Testis (tissue), 3 donors: Measurements from ENCODE around the gene SIRT5. TPM values are rescaled to one million over a fixed set of nuclear protein-coding genes. Genes with fewer than 3 reads are reported as not detected.

Experiments used
- DNase-seq: peaks from one replicate; pipeline ENCODE4 v3.0.0-alpha.2; 2019
- H3K27ac ChIP-seq, 2 donors: fragments of 200-600 bp; sonication (generic); one replicate each; pipeline ENCODE4 v1.5.1; 2019
- H3K27me3 ChIP-seq: fragments of 200-600 bp; sonication (generic); one replicate; pipeline ENCODE4 v1.5.1; 2019
- H3K36me3 ChIP-seq: fragments of 200-600 bp; sonication (generic); one replicate; pipeline ENCODE4 v1.5.1; 2017; ENCODE audit warnings: low read depth; ENCODE audit errors: missing control alignments
- H3K4me1 ChIP-seq: fragments of 200-600 bp; sonication (generic); one replicate; pipeline ENCODE4 v1.5.1; 2019
- H3K4me3 ChIP-seq, 2 donors: fragments of 200-600 bp; sonication (generic); one replicate each; pipeline ENCODE4 v1.5.1; 2017 to 2019
- H3K9me3 ChIP-seq: fragments of 200-600 bp; sonication (generic); one replicate; pipeline ENCODE4 v1.5.1; 2017
- POLR2A ChIP-seq: fragments of 450-650 bp; IDR thresholded peaks from one replicate; pipeline ENCODE4 v1.6.1; 2017; ENCODE audit warnings: antibody characterized with exemption, mild to moderate bottlenecking, moderate library complexity
- WGBS, 2 donors: methylation state at CpG; one replicate each; pipeline ENCODE4 v1.1.5; 2018; 5-methylcytosine and 5-hydroxymethylcytosine counted together
- intact Hi-C: fragments of 100-400 bp; cut with DNase I; formaldehyde crosslinking; loops from one replicate; pipeline ENCODE4 v1.15.1; 2023; ENCODE audit warnings: low total_unique reads
- polyA plus RNA-seq: library from polyadenylated mRNA; stranded (reverse); fragments of 350-450 nt; fragmentation: Illumina TruSeq; extraction: RNeasy Lipid Tissue Mini Kit (QIAGEN cat#74804); gene quantifications from one replicate; pipeline ENCODE4 v1.2.3, GENCODE V29; 2014; ENCODE audit warnings: low read depth, low replicate concordance; ENCODE audit not compliant: insufficient read depth
- total RNA-seq, 2 donors: library from RNA; depleted of rRNA; stranded (reverse); fragments of >200 nt; gene quantifications; one replicate each; pipeline ENCODE4 v1.2.3, GENCODE V29; 2016
- TF ChIP-seq, protein P1 (sequence below), 3 experiments: fragments of 450-650 bp in 2 of 3; fragments of 200-600 bp in 1 of 3; sonication (generic) in 1 of 3; IDR thresholded peaks; one replicate each; pipeline ENCODE4 v1.5.1; 2016 to 2019; ENCODE audit warnings: antibody characterized with exemption in 3 of 3, mild to moderate bottlenecking in 2 of 3, moderate library complexity in 1 of 3

SIRT5 gene
- total and polyA plus RNA-seq, 3 donors from 2014 or later: 11.2 to 22.1 (median 15.7) TPM

DNA sequence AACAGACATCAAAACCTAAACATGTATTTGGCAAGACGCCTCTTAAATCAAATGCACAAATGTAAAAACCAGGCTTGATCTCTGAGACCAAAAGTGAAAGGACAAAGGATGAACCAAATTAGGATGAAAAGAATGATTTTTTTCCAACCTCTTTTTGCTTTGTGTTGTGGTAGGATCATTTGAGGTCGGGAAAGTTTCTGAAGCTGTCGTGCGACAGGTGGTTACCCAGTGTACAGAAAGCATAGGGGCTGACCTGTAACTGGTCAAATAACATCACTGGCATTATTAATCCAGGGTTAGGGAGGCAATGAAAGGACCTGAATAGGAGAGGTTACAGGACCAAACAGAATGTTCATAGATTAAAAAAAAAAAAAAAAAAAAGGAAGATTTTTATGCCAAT, 22.7 kb downstream of the SIRT5 start:
- no peak for DNase-seq
- intact Hi-C loops: no loop called here
- H3K36me3 ChIP-seq: no peaks in the 10 kb centered on the region
- H3K9me3 ChIP-seq: no peaks in the 10 kb centered on the region
- no peak for TF ChIP-seq POLR2A
- TF ChIP-seq, protein P1, sequence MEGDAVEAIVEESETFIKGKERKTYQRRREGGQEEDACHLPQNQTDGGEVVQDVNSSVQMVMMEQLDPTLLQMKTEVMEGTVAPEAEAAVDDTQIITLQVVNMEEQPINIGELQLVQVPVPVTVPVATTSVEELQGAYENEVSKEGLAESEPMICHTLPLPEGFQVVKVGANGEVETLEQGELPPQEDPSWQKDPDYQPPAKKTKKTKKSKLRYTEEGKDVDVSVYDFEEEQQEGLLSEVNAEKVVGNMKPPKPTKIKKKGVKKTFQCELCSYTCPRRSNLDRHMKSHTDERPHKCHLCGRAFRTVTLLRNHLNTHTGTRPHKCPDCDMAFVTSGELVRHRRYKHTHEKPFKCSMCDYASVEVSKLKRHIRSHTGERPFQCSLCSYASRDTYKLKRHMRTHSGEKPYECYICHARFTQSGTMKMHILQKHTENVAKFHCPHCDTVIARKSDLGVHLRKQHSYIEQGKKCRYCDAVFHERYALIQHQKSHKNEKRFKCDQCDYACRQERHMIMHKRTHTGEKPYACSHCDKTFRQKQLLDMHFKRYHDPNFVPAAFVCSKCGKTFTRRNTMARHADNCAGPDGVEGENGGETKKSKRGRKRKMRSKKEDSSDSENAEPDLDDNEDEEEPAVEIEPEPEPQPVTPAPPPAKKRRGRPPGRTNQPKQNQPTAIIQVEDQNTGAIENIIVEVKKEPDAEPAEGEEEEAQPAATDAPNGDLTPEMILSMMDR (IDR thresholded peaks at IDR 0.05): no peak
- H3K4me3 ChIP-seq: no peak overlapping the region
- H3K4me1 ChIP-seq: no peaks in the 10 kb centered on the region
- H3K27me3 ChIP-seq: no peaks in the 10 kb centered on the region
- WGBS, 2 donors: 90 to 94% methylated on average over 4 of the region's 4 CpGs
- H3K27ac ChIP-seq: no peak overlapping the region

DNA sequence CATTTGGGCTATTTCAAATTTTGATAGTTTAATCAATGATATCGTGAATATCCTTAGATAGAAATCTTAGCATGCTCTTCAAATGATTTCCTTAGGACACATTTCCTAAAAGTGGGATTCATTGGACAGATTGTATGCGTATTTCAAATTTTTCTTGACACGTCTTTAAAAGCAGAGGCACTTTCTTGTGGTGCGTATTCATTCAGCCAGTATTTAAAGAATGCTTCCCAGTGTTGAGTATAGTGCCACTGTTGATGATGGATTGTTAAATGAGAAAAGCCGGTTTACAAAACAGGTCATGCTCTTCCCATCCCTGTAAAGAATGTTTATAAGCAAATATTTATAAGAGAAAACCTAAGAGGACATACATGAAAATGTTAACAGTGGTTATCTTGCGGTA, 25.6 kb downstream of the SIRT5 start:
- no peak for TF ChIP-seq POLR2A
- TF ChIP-seq, protein P1 (IDR thresholded peaks at IDR 0.05): no peak
- intact Hi-C loops: no loop called here
- H3K27me3 ChIP-seq: no peaks in the 10 kb centered on the region
- H3K36me3 ChIP-seq: no peaks in the 10 kb centered on the region
- DNase-seq: no peak
- no peak overlapping the region for H3K4me3 ChIP-seq
- no peak overlapping the region for H3K27ac ChIP-seq
- no peaks in the 10 kb centered on the region for H3K4me1 ChIP-seq
- 96 to 97% methylated on average over 6 of the region's 6 CpGs for WGBS, 2 donors
- no peaks in the 10 kb centered on the region for H3K9me3 ChIP-seq

DNA sequence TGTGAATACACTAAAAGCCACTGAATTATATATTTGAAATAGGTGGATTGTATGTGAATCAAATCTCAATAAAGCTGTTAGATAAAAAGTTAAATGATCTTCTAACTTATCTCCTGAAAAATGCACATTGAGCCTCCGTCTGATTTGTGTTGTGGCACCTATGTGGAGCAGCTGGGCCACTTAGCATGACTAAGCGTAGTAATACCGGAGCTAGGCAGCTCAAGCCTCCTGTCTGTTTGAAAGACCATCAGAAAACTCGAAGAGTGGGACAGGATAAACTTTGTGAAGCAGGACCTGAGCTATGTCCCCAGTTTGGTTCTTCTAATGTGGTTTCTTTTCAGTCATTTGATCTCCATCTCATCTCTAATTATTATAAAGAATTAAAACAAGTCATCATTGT, 29.7 kb downstream of the SIRT5 start:
- intact Hi-C loops: no loop called here
- H3K4me3 ChIP-seq: no peak overlapping the region
- no peak for DNase-seq
- H3K27ac ChIP-seq: no peak overlapping the region
- H3K27me3 ChIP-seq: no peaks in the 10 kb centered on the region
- WGBS, 2 donors: 89 to 93% methylated on average over 4 of the region's 4 CpGs
- no peak for TF ChIP-seq POLR2A
- TF ChIP-seq, protein P1 (IDR thresholded peaks at IDR 0.05): no peak
- no peaks in the 10 kb centered on the region for H3K4me1 ChIP-seq
- no peaks in the 10 kb centered on the region for H3K9me3 ChIP-seq
- H3K36me3 ChIP-seq: no peaks in the 10 kb centered on the region

DNA sequence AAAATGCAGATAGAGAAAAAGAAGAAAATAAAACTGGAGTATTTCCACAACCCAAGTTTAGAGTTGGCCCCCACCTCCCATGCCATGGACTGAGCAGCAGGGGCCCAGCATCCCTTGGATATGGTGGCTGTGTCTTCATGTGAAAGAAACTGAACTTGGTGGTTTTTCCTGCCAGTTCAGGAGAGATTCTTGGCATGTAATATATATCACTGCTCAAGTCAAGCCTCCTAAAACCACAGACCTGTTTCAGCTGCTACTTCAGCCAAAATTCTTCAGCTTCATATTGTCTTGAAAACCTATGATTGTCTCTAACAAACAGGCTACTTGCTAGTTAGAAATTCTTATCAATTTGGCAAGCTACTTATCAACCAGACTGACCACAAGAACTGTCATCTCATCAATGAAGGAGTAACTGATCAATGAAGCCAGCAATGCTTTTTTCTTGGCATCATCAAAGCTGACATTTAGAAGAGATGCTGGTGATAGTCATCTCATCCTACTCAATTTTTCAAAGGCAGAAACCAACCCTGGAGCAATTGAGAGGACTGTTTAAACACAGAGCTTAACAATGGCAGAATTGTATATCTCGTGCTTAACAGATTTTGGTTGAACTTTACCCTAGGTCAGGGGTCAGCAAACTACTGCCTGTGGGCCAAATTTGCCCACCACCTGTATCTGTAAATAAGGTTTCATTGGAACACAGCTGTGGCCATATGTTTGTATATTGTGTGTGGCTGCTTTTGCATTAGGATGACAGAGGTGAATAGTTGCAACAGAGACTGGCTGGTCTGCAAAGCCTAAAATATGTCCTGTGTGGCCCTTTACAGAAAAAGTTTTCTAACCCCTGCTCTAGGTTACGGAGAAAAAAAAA, 30.4 kb downstream of the SIRT5 start:
- Histone ChIP-seq H3K27ac (no peak overlapping the region), H3K9me3 (no peaks in the 10 kb centered on the region), H3K4me3 (no peak overlapping the region), H3K36me3 (no peaks in the 10 kb centered on the region), H3K27me3 (no peaks in the 10 kb centered on the region), H3K4me1 (no peaks in the 10 kb centered on the region)
- WGBS, 2 donors: 93 to 97% methylated on average over 2 of the region's 2 CpGs
- TF ChIP-seq, protein P1 (IDR thresholded peaks at IDR 0.05): no peak
- no peak for TF ChIP-seq POLR2A
- intact Hi-C loops: no loop called here
- DNase-seq: no peak

DNA sequence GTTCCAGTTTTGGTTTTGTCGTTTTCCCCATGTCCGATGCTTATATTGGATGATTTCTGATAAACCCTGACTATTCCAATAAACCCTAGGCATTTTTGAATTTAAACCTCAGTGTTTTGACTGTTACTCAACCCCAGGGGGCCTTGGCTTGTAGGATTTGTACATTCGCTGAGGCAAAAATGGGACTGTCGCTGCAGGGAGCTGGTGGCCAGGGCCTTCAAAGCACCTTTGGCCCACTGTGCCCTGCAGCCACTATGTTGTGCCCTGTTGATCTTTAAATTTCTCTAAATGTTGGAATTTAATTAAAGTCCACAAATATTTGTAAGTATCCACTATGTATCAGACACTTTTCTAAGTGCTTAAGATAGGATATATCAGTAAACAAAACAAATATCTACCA, 31.2 kb downstream of the SIRT5 start:
- intact Hi-C loops: no loop called here
- H3K9me3 ChIP-seq: no peaks in the 10 kb centered on the region
- no peaks in the 10 kb centered on the region for H3K36me3 ChIP-seq
- TF ChIP-seq, protein P1 (IDR thresholded peaks at IDR 0.05): no peak
- TF ChIP-seq POLR2A: no peak
- no peaks in the 10 kb centered on the region for H3K4me1 ChIP-seq
- DNase-seq: no peak
- no peaks in the 10 kb centered on the region for H3K27me3 ChIP-seq
- H3K4me3 ChIP-seq: no peak overlapping the region
- H3K27ac ChIP-seq: no peak overlapping the region
- WGBS, 2 donors: 91 to 96% methylated on average over 4 of the region's 4 CpGs
